ENCODE results near the gene PSMB2. TPM values are rescaled to one million over a fixed set of nuclear protein-coding genes. Genes with fewer than 3 reads are reported as not detected.
"Not testable (repeated sequence)": the region's sequence is repeated elsewhere in the genome, so short reads cannot be mapped to it uniquely, and the experiment has no call there.

PSMB2 gene
- total and polyA plus RNA-seq, 4 donors = 26.3 to 99.6 (median 62.5) TPM

DNA sequence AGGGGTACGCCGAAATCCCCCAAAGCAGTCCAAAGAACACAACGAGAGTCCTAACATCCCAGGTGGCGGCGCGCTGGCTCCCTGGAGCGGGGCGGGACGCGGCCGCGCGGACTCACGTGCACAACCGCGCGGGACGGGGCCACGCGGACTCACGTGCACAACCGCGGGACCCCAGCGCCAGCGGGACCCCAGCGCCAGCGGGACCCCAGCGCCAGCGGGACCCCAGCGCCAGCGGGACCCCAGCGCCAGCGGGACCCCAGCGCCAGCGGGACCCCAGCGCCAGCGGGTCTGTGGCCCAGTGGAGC lies 64.6 kb downstream of the PSMB2 start:
- not testable (repeated sequence) for H3K27ac ChIP-seq (ENCODE audit: low read depth, low read length); H3K4me3 ChIP-seq (ENCODE audit: low read depth, low read length); H3K9me3 ChIP-seq (ENCODE audit: control insufficient read depth, insufficient read depth, low read length); DNase-seq (ENCODE audit: low read depth in 4 of 6, low spot score in 6 of 6)
- WGBS (ENCODE audit: insufficient coverage) = 7% methylated on average over 37 of the region's 37 CpGs
- Histone ChIP-seq H3K27me3 (ENCODE audit: control insufficient read depth, insufficient read depth, low read length) (peaks cover 69% of the 10 kb centered on the region), H3K36me3 (ENCODE audit: control insufficient read depth, insufficient read depth, low read length) (peaks cover 24% of the 10 kb centered on the region), H3K4me1 (ENCODE audit: control insufficient read depth, insufficient read depth, low read length) (peaks cover 31% of the 10 kb centered on the region)

DNA sequence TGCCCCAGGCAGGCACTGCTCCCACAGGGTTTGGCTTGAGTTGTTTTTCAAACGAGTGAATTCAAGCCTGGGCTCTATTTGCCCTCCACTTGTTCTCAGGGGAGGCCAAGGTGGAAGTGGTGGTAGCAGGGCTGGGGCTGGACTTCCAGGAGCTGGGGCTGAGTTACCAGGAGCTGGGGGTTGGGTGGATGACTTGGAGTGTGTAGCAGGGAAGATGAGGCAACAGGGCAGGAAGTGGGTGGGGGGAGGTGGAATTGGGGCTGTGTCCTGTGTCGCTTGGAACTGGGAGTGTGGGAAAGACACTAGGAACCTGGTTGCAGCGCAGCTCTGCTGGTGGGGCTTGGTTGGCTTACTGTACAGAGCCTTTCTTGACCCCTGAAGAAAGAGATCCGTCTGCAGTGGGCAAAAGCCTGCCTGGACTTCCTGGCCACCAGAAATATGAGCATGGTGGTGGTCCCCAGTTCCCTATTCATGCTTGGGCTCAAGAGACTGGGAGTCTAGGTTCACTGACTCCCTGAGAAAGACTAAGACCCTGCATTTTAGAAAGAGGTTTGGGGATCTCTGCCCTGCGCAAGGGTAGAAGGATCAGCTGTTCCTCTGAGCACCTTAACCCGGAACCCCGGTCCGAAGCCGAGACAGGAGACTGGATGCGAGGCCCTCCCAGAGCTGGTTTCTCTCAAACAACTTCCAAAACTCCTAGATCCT lies 65.1 kb downstream of the PSMB2 start:
- WGBS (ENCODE audit: insufficient coverage) = 38% methylated on average over 10 of the region's 10 CpGs
- H3K4me3 ChIP-seq (ENCODE audit: low read depth, low read length) = no peak overlapping the region
- peaks cover 31% of the 10 kb centered on the region for H3K4me1 ChIP-seq (ENCODE audit: control insufficient read depth, insufficient read depth, low read length)
- H3K27ac ChIP-seq (ENCODE audit: low read depth, low read length) = no peak overlapping the region
- H3K36me3 ChIP-seq (ENCODE audit: control insufficient read depth, insufficient read depth, low read length) = peaks cover 24% of the 10 kb centered on the region
- H3K27me3 ChIP-seq (ENCODE audit: control insufficient read depth, insufficient read depth, low read length) = peaks cover 74% of the 10 kb centered on the region
- H3K9me3 ChIP-seq (ENCODE audit: control insufficient read depth, insufficient read depth, low read length) = no peaks in the 10 kb centered on the region
- DNase-seq (ENCODE audit: low read depth in 4 of 6, low spot score in 6 of 6) = no peak

DNA sequence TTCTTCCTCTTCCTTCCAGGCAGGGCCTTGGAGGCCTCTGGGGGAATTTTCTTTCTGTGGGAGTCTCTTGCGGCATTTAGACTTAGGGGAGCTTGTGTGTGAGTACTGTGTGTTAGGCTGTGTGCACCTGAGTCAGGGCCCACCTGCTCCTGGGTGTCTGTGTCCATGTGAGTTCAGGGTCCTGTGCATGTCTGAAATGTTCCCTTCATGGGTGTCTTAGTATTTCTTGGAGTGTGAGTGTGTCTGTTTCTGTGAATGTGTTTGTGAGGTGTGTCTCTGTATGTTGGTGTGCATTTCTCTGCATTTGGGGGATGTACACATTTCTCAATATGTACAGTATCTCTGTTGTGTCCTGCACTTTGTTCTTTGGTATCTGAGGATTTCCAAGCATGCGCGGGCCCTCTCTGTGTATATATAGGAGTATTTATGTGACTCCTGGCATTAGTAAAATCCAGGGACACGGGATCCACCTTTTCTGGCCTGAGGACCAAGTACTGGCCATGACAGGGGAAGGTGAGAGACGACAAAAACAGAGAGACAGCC lies 65.8 kb downstream of the PSMB2 start:
- Histone ChIP-seq H3K27me3 (ENCODE audit: control insufficient read depth, insufficient read depth, low read length) (peaks cover 80% of the 10 kb centered on the region), H3K9me3 (ENCODE audit: control insufficient read depth, insufficient read depth, low read length) (no peaks in the 10 kb centered on the region), H3K4me1 (ENCODE audit: control insufficient read depth, insufficient read depth, low read length) (peaks cover 31% of the 10 kb centered on the region), H3K27ac (ENCODE audit: low read depth, low read length) (no peak overlapping the region), H3K36me3 (ENCODE audit: control insufficient read depth, insufficient read depth, low read length) (peaks cover 24% of the 10 kb centered on the region), H3K4me3 (ENCODE audit: low read depth, low read length) (no peak overlapping the region)
- 85% methylated on average over 5 of the region's 5 CpGs for WGBS (ENCODE audit: insufficient coverage)
- DNase-seq (ENCODE audit: low read depth in 4 of 6, low spot score in 6 of 6) = no peak

DNA sequence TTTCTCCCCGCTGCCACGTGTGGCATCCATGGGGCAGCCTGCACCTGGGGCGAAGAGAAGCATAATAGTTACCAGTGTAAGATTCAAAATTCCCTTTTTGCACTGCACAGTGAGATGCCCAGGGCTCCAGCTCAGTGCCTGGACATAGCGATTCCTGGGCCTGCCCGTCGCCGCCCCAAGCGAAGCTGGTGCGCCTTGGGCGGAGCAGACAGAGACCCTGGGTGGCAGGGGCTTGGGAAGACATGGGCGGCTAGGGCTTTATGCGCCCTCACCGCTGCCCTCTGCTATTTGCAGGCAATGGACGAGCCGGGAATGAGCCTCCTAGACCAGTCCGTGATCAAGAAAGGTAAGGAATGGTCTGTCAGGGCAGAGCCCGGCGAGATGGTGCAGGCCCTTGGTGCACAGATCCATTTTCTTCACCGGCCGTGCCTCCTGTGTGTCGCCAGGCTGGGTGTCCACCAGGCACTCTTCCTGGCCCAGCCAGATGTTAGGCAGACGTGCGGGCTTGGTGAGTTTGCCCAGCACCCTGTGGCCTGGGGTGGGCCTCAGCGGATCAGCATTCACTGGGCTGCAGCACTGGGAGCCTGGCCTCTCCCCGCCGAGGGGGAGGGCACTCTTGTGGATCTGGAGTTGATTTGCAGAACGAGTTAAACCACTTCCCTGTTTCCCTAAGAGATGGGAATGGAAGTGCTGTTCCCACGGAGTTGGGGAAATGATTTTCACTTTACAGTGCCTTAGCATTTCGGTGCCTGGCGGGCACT lies 66.5 kb downstream of the PSMB2 start:
- no peak overlapping the region for H3K4me3 ChIP-seq (ENCODE audit: low read depth, low read length)
- H3K36me3 ChIP-seq (ENCODE audit: control insufficient read depth, insufficient read depth, low read length) = peaks cover 24% of the 10 kb centered on the region
- DNase-seq (ENCODE audit: low read depth in 4 of 6, low spot score in 6 of 6) = no peak
- peaks cover 31% of the 10 kb centered on the region for H3K4me1 ChIP-seq (ENCODE audit: control insufficient read depth, insufficient read depth, low read length)
- peaks cover 84% of the 10 kb centered on the region for H3K27me3 ChIP-seq (ENCODE audit: control insufficient read depth, insufficient read depth, low read length)
- no peaks in the 10 kb centered on the region for H3K9me3 ChIP-seq (ENCODE audit: control insufficient read depth, insufficient read depth, low read length)
- 50% methylated on average over 26 of the region's 30 CpGs for WGBS (ENCODE audit: insufficient coverage)
- no peak overlapping the region for H3K27ac ChIP-seq (ENCODE audit: low read depth, low read length)

GRCh38 chr1:35574125-35574654 lies 67.1 kb downstream of the PSMB2 start:
- WGBS (ENCODE audit: insufficient coverage) = 22% methylated on average over 48 of the region's 48 CpGs
- peaks cover 32% of the 10 kb centered on the region for H3K4me1 ChIP-seq (ENCODE audit: control insufficient read depth, insufficient read depth, low read length)
- peaks cover 24% of the 10 kb centered on the region for H3K36me3 ChIP-seq (ENCODE audit: control insufficient read depth, insufficient read depth, low read length)
- no peak for DNase-seq (ENCODE audit: low read depth in 4 of 6, low spot score in 6 of 6)
- H3K27me3 ChIP-seq (ENCODE audit: control insufficient read depth, insufficient read depth, low read length) = peaks cover 84% of the 10 kb centered on the region
- no peak overlapping the region for H3K27ac ChIP-seq (ENCODE audit: low read depth, low read length)
- H3K9me3 ChIP-seq (ENCODE audit: control insufficient read depth, insufficient read depth, low read length) = no peaks in the 10 kb centered on the region
- no peak overlapping the region for H3K4me3 ChIP-seq (ENCODE audit: low read depth, low read length)

DNA sequence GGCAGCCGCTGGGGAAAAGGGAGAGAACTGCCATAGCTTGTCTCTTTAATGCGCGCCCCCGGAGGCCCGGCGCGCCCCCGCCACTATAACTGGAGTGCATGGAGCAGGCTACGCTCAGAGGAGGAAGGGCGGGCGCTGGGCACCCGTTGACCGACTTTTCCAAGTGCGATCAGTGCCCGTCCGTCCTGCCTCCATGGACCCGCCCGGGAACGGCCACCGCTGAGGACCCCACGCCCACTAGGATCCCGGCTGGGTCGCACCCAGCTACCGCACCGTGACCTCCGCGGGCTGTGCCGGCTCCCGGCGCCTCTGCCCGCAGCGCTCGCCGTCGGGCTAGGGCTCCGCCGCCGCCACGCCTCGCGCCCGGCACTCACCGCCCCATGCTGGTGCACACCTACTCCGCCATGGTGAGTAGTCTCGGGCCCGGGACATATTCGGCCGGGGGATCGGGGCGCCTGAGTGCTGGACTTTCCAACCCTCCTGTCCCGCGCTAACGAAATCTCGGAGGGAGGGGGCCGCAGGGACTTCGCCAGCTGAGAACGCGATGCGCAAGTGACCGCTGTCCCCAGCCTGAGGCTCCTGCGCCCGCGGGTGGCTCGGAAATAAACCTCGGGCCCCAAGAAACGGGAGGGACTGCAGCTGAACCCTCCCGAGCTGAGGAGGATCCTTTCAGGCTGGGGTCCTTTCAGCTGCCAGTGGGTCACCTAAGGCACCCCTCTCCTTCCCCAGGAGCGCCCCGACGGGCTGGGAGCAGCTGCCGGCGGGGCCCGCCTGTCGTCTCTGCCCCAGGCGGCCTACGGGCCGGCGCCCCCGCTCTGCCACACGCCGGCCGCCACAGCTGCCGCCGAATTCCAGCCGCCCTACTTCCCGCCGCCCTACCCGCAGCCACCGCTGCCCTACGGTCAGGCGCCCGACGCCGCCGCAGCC lies 67.9 kb downstream of the PSMB2 start, which contains the start of gene TFAP2E:
Gene TFAP2E (plus strand): TSS at position 117 of the 927 bp plus-strand sequence. CDS start 264 bp downstream, at position 381.
- no peak within 1 kb of the TSS for H3K27ac ChIP-seq (ENCODE audit: low read depth, low read length)
- H3K27me3 ChIP-seq (ENCODE audit: control insufficient read depth, insufficient read depth, low read length) = peaks cover 81% of the 10 kb centered on the region
- whole genome bisulfite sequencing (ENCODE audit: insufficient coverage) = 5% methylated on average over 95 of the region's 95 CpGs
- H3K4me3 ChIP-seq (ENCODE audit: low read depth, low read length) = peak within 1 kb of the TSS; percentile 33
- peaks cover 24% of the 10 kb centered on the region for H3K36me3 ChIP-seq (ENCODE audit: control insufficient read depth, insufficient read depth, low read length)
- DNase-seq (ENCODE audit: low read depth in 4 of 6, low spot score in 6 of 6) = peak in 2 of 6 donors; percentile 67 to 77
- peaks cover 37% of the 10 kb centered on the region for H3K4me1 ChIP-seq (ENCODE audit: control insufficient read depth, insufficient read depth, low read length)
- no peaks in the 10 kb centered on the region for H3K9me3 ChIP-seq (ENCODE audit: control insufficient read depth, insufficient read depth, low read length)

GRCh38 chr1:35572296-35572695 lies 69.0 kb downstream of the PSMB2 start:
- Histone ChIP-seq H3K27ac (ENCODE audit: low read depth, low read length) (no peak overlapping the region), H3K9me3 (ENCODE audit: control insufficient read depth, insufficient read depth, low read length) (no peaks in the 10 kb centered on the region), H3K36me3 (ENCODE audit: control insufficient read depth, insufficient read depth, low read length) (peaks cover 20% of the 10 kb centered on the region), H3K4me1 (ENCODE audit: control insufficient read depth, insufficient read depth, low read length) (peaks cover 28% of the 10 kb centered on the region), H3K4me3 (ENCODE audit: low read depth, low read length) (no peak overlapping the region), H3K27me3 (ENCODE audit: control insufficient read depth, insufficient read depth, low read length) (peaks cover 69% of the 10 kb centered on the region)
- WGBS (ENCODE audit: insufficient coverage) = 84% methylated on average over 2 of the region's 2 CpGs
- DNase-seq (ENCODE audit: low read depth in 4 of 6, low spot score in 6 of 6) = no peak

DNA sequence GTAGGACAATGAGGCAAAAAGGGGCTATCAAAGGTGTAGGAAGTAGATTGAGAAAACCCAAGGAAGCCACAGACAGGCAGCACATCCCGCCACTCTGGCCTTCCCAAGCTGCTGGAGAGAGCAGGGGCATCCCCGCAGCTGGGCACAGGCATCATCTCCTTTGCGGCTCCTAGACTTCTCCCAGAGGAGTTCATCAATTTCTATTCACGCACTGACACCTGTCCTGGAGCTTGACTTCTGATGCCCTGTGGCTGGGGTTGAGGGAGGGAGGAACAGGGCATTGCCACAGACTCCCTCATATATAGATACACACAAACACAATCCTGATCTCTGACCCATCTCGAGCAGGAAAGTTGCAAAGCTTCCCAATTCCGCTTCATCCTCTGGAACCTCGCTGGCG lies 70.1 kb downstream of the PSMB2 start:
- no peak overlapping the region for H3K27ac ChIP-seq (ENCODE audit: low read depth, low read length)
- no peak for DNase-seq (ENCODE audit: low read depth in 4 of 6, low spot score in 6 of 6)
- no peak overlapping the region for H3K4me3 ChIP-seq (ENCODE audit: low read depth, low read length)
- H3K4me1 ChIP-seq (ENCODE audit: control insufficient read depth, insufficient read depth, low read length) = peaks cover 28% of the 10 kb centered on the region
- 84% methylated on average over 7 of the region's 8 CpGs for WGBS (ENCODE audit: insufficient coverage)
- H3K27me3 ChIP-seq (ENCODE audit: control insufficient read depth, insufficient read depth, low read length) = peaks cover 60% of the 10 kb centered on the region
- H3K9me3 ChIP-seq (ENCODE audit: control insufficient read depth, insufficient read depth, low read length) = no peaks in the 10 kb centered on the region
- peaks cover 22% of the 10 kb centered on the region for H3K36me3 ChIP-seq (ENCODE audit: control insufficient read depth, insufficient read depth, low read length)

DNA sequence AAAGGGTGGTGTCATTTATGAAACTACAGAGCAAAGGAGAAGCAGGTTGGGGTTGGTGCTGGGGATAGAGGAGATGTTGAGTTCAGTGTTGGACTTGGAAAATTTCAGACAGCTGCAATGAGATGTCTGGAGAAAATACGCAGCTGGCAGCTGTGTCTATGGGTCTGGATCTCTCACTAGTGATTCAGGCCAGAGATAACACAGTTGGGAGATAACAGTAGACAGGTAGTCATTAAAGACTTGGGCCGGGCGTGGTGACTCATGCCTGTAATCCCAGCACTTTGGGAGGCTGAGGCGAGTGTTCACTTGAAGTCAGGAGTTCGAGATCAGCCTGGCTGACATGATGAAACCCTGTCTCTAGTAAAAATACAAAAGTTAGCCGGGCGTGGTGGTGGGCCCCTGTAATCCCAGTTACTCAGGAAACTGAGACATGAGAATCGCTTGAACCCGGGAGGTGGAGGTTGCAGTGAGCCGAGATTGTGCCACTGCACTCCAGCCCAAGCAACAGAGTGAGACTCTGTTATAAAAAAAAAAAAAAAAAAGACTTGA lies 70.7 kb downstream of the PSMB2 start:
- peaks cover 25% of the 10 kb centered on the region for H3K36me3 ChIP-seq (ENCODE audit: control insufficient read depth, insufficient read depth, low read length)
- no peak for DNase-seq (ENCODE audit: low read depth in 4 of 6, low spot score in 6 of 6)
- peaks cover 33% of the 10 kb centered on the region for H3K4me1 ChIP-seq (ENCODE audit: control insufficient read depth, insufficient read depth, low read length)
- 90% methylated on average over 10 of the region's 10 CpGs for WGBS (ENCODE audit: insufficient coverage)
- H3K27me3 ChIP-seq (ENCODE audit: control insufficient read depth, insufficient read depth, low read length) = peaks cover 54% of the 10 kb centered on the region
- no peak overlapping the region for H3K4me3 ChIP-seq (ENCODE audit: low read depth, low read length)
- H3K9me3 ChIP-seq (ENCODE audit: control insufficient read depth, insufficient read depth, low read length) = no peaks in the 10 kb centered on the region
- no peak overlapping the region for H3K27ac ChIP-seq (ENCODE audit: low read depth, low read length)
